HCT116 (cell line): ENCODE data around the gene APPBP2. TPM values are rescaled to one million over a fixed set of nuclear protein-coding genes. Genes with fewer than 3 reads are reported as not detected.

Experiments used
- ATAC-seq: fragments of 200-7000 bp; cut with Tn5 transposase; 2 replicates; pipeline ENCODE4 v1.9.1; 2020; ENCODE audit warnings: mild to moderate bottlenecking, moderate library complexity
- BruUV-seq: library from RNA; stranded (reverse); fragments of 400-500 nt; replicated peaks from 2 replicates; lab custom pipeline; 2021; lab: Mats Ljungman, UMichigan
- CTCF ChIA-PET: fragments of 300-600 bp; sonication (Branson Sonifier 250); formaldehyde crosslinking; loops from one replicate; lab custom pipeline; 2021; ENCODE audit warnings: antibody characterized with exemption; lab: Charles Lee
- POLR2A ChIA-PET: fragments of 300-600, 350-600 bp; sonication (Branson Sonifier 250); formaldehyde crosslinking; loops from one replicate; lab custom pipeline; 2021; ENCODE audit warnings: antibody characterized with exemption; lab: Charles Lee
- RAD21 ChIA-PET, 2 experiments: fragments of 300-600 bp; sonication (Branson Sonifier 250); formaldehyde crosslinking; loops; one replicate each; lab custom pipeline; 2023; ENCODE audit warnings: low total read pairs in 2 of 2; ENCODE audit not compliant: uncharacterized antibody in 2 of 2, unreplicated experiment in 2 of 2, low non-redundant PET in 1 of 2; lab: Charles Lee
- DNase-seq: peaks from one replicate; pipeline ENCODE4 v3.0.0-alpha.2; 2010; ENCODE audit warnings: low read depth, low spot score
- H2AFZ ChIP-seq: fragments of 200-600 bp; shearing (Covaris generic), sonication (generic); 2 replicates; pipeline ENCODE4 v1.6.1; 2017; ENCODE audit warnings: low read depth, mixed run types, mixed read lengths, antibody characterized with exemption, low read length; ENCODE audit not compliant: poor library complexity, severe bottlenecking
- H3K27ac ChIP-seq: 2 replicates; pipeline ENCODE4 v1.5.1; 2012; ENCODE audit warnings: low read depth, low read length
- H3K27me3 ChIP-seq: fragments of 200-600 bp; sonication (generic); 2 replicates; pipeline ENCODE4 v1.6.1; 2016; ENCODE audit warnings: mixed run types, low read length, mixed read lengths; ENCODE audit not compliant: insufficient read depth
- H3K36me3 ChIP-seq, 2 experiments: fragments of 200-500 bp in 1 of 2; fragments of 200-600 bp in 1 of 2; sonication (Bioruptor generic) in 1 of 2; sonication (generic) in 1 of 2; 2 replicates each; pipeline versions ENCODE4 v1.5.1 to v1.6.1; 2014 to 2016; ENCODE audit warnings: low read length in 2 of 2, inconsistent platforms in 1 of 2, mixed read lengths in 1 of 2, mixed run types in 1 of 2; ENCODE audit not compliant: insufficient read depth in 2 of 2, control insufficient read depth in 1 of 2
- H3K4me1 ChIP-seq, 2 experiments: fragments of 200-600 bp in 1 of 2; sonication (generic) in 1 of 2; 2 replicates each; pipeline versions ENCODE4 v1.5.1 to v1.6.1; 2012 to 2017; ENCODE audit warnings: low read length in 2 of 2, inconsistent platforms in 1 of 2, mild to moderate bottlenecking in 1 of 2, mixed read lengths in 1 of 2, mixed run types in 1 of 2, moderate library complexity in 1 of 2; ENCODE audit not compliant: insufficient read depth in 2 of 2, control insufficient read depth in 1 of 2
- H3K4me2 ChIP-seq: fragments of 200-600 bp; sonication (generic); 2 replicates; pipeline ENCODE4 v1.6.1; 2017; ENCODE audit warnings: mixed run types, low read length, mixed read lengths
- H3K4me3 ChIP-seq, 2 experiments: fragments of 200-600 bp in 1 of 2; sonication (generic) in 1 of 2; replicated peaks in 1 of 2; 2 replicates each; pipeline ENCODE4 v1.5.1; 2011 to 2016; ENCODE audit warnings: low read length in 2 of 2, control low read depth in 1 of 2, low read depth in 1 of 2, mild to moderate bottlenecking in 1 of 2, mixed read lengths in 1 of 2, mixed run types in 1 of 2
- H3K79me2 ChIP-seq: fragments of 200-600 bp; sonication (generic); 2 replicates; pipeline ENCODE4 v1.6.1; 2017; ENCODE audit warnings: mild to moderate bottlenecking, mixed run types, low read length, moderate library complexity, mixed read lengths; ENCODE audit not compliant: insufficient read depth
- H3K9ac ChIP-seq: fragments of 200-600 bp; sonication (generic); 2 replicates; pipeline ENCODE4 v1.6.1; 2016; ENCODE audit warnings: low read length, mixed read lengths
- H3K9me2 ChIP-seq: fragments of 200-600 bp; sonication (generic), shearing (Covaris generic); 2 replicates; pipeline ENCODE4 v1.6.1; 2017; ENCODE audit warnings: mixed run types, mild to moderate bottlenecking, moderate library complexity; ENCODE audit not compliant: insufficient read depth
- H3K9me3 ChIP-seq, 2 experiments: fragments of 200-500 bp in 1 of 2; fragments of 200-600 bp in 1 of 2; sonication (Bioruptor generic) in 1 of 2; sonication (generic) in 1 of 2; 2 replicates each; pipeline ENCODE4 v1.6.1; 2014 to 2017; ENCODE audit warnings: low read length in 2 of 2, mixed read lengths in 2 of 2, inconsistent platforms in 1 of 2, low read depth in 1 of 2, mild to moderate bottlenecking in 1 of 2, mixed run types in 1 of 2, moderate library complexity in 1 of 2; ENCODE audit not compliant: control insufficient read depth in 1 of 2, insufficient read depth in 1 of 2
- H4K20me1 ChIP-seq: fragments of 200-600 bp; sonication (generic), shearing (Covaris generic); 2 replicates; pipeline ENCODE4 v1.6.1; 2017; ENCODE audit warnings: mixed run types, mild to moderate bottlenecking, moderate library complexity; ENCODE audit not compliant: insufficient read depth
- ELF1 ChIP-seq: IDR thresholded peaks from 2 replicates; pipeline ENCODE4 v1.6.1; 2012; ENCODE audit warnings: low read depth, borderline replicate concordance
- POLR2A ChIP-seq: IDR thresholded peaks from 2 replicates; pipeline ENCODE4 v1.7.0; 2011; ENCODE audit warnings: borderline replicate concordance; ENCODE audit not compliant: insufficient read depth, insufficient read length; ENCODE audit errors: extremely low read depth
- YY1 ChIP-seq: IDR thresholded peaks from 2 replicates; pipeline ENCODE4 v1.6.1; 2011; ENCODE audit warnings: low read length, low read depth, moderate library complexity, mild to moderate bottlenecking; ENCODE audit not compliant: insufficient replicate concordance; ENCODE audit errors: extremely low read depth
- intact Hi-C: fragments of 100-400 bp; cut with micrococcal nuclease; formaldehyde crosslinking; loops from 2 replicates; pipeline ENCODE4 v1.10.0; 2022
- total RNA-seq: library from RNA; stranded (reverse); gene quantifications from one replicate; pipeline ENCODE4 v1.2.1, GENCODE V29; 2021; ENCODE audit not compliant: unreplicated experiment
- TF ChIP-seq, protein P1 (sequence below), 3 experiments: fragments of 200-600 bp in 1 of 3; sonication (generic) in 1 of 3; IDR thresholded peaks in 2 of 3; conservative IDR thresholded peaks in 1 of 3; 2 replicates each; pipeline ENCODE4 v1.5.1; 2012 to 2017; ENCODE audit warnings: low read depth in 2 of 3, low read length in 2 of 3, antibody characterized with exemption in 1 of 3, borderline replicate concordance in 1 of 3, control low read depth in 1 of 3, mild to moderate bottlenecking in 1 of 3, mixed read lengths in 1 of 3, mixed run types in 1 of 3, moderate library complexity in 1 of 3; ENCODE audit not compliant: insufficient read depth in 1 of 3
- TF ChIP-seq, protein P2 (sequence below): IDR thresholded peaks from 2 replicates; pipeline ENCODE4 v1.6.1; 2012

Gene APPBP2
- total RNA-seq, 1 experiment from 2014 or later = 35.8 TPM

DNA sequence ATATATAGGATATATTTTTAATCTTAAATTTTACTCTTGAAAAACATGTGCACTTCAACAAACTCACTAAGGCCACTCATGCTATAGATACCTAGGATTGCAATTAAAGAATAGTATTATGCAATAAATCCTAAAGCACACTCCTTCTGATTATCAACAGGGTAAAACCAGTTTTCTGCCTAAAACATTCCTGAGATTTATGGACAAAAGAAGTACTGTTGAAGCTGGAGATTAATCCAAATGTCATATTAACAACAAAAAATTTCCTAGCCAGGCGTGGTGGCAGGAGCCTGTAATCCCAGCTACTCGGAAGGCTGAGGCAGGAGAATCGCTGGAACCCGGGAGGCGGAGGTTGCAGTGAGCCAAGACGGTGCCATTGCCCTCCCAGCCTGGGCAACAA lies 82.3 kb downstream of the APPBP2 start:
- CTCF ChIA-PET = no interaction called here
- no peak for TF ChIP-seq POLR2A
- no peak for TF ChIP-seq ELF1
- TF ChIP-seq, protein P1, sequence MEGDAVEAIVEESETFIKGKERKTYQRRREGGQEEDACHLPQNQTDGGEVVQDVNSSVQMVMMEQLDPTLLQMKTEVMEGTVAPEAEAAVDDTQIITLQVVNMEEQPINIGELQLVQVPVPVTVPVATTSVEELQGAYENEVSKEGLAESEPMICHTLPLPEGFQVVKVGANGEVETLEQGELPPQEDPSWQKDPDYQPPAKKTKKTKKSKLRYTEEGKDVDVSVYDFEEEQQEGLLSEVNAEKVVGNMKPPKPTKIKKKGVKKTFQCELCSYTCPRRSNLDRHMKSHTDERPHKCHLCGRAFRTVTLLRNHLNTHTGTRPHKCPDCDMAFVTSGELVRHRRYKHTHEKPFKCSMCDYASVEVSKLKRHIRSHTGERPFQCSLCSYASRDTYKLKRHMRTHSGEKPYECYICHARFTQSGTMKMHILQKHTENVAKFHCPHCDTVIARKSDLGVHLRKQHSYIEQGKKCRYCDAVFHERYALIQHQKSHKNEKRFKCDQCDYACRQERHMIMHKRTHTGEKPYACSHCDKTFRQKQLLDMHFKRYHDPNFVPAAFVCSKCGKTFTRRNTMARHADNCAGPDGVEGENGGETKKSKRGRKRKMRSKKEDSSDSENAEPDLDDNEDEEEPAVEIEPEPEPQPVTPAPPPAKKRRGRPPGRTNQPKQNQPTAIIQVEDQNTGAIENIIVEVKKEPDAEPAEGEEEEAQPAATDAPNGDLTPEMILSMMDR (IDR thresholded peaks at IDR 0.05 in 2 of 3, conservative IDR thresholded peaks at IDR 0.05 in 1 of 3; ENCODE audit: borderline replicate concordance in 1 of 3, insufficient read depth in 1 of 3, low read depth in 2 of 3, low read length in 2 of 3) = no peak
- no peak for TF ChIP-seq YY1
- TF ChIP-seq, protein P2, sequence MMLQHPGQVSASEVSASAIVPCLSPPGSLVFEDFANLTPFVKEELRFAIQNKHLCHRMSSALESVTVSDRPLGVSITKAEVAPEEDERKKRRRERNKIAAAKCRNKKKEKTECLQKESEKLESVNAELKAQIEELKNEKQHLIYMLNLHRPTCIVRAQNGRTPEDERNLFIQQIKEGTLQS = no peak
- peaks cover 10 to 13% of the 10 kb centered on the region in 2 experiments; a peak in 3 of 4 replicates for H3K36me3 ChIP-seq
- H3K9me2 ChIP-seq = no peaks in the 10 kb centered on the region
- ATAC-seq = no peak
- POLR2A ChIA-PET = no interaction called here
- H2AFZ ChIP-seq = no peak overlapping the region
- H3K27ac ChIP-seq = no peak overlapping the region
- no peak overlapping the region for H3K9ac ChIP-seq
- no peak overlapping the region for H3K4me2 ChIP-seq
- H3K27me3 ChIP-seq = no peaks in the 10 kb centered on the region
- DNase-seq = no peak
- RAD21 ChIA-PET = no interaction called here
- no TSS peak for BruUV-seq
- H3K9me3 ChIP-seq = no peaks in the 10 kb centered on the region
- no peak overlapping the region for H3K4me3 ChIP-seq
- intact Hi-C loops = loop anchor here (2.0 kb wide), 1 partner anchor 195 kb away; no protein-coding TSS in a partner anchor
- H3K4me1 ChIP-seq = peaks cover 0 to 8% of the 10 kb centered on the region in 2 experiments; a peak in 1 of 4 replicates
- no peaks in the 10 kb centered on the region for H3K79me2 ChIP-seq
- no peaks in the 10 kb centered on the region for H4K20me1 ChIP-seq
